HG02610 (cell line): ENCODE measurements around the gene UACA.

ENCODE experiments used
- ATAC-seq: cut with Tn5 transposase; IDR thresholded peaks from one replicate; pipeline ENCODE4 v1.9.1; 2021; ENCODE audit warnings: mild to moderate bottlenecking, moderate library complexity; ENCODE audit not compliant: unreplicated experiment

UACA gene

GRCh38 chr15:70710714-70711113, 52.6 kb downstream of the UACA start:
- ATAC-seq: no peak

DNA sequence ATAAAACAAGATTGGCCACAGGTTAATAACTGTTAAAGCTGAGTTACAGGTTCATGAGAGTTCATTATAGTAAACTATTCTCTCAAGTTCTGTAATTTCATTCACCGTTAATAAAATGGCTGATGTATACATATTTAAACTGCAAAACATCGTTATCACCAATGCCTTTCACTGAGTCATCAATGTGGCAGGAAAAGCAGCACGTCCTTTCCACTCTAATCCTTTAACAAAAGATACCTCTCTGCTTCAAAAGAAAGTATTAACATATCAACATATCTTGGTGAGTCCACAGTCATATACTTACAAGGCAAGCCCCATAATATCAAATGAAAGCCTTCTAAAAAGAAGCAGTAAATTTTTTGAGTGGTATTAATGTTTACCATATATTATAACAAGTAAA, 54.5 kb downstream of the UACA start:
- no peak for ATAC-seq

DNA sequence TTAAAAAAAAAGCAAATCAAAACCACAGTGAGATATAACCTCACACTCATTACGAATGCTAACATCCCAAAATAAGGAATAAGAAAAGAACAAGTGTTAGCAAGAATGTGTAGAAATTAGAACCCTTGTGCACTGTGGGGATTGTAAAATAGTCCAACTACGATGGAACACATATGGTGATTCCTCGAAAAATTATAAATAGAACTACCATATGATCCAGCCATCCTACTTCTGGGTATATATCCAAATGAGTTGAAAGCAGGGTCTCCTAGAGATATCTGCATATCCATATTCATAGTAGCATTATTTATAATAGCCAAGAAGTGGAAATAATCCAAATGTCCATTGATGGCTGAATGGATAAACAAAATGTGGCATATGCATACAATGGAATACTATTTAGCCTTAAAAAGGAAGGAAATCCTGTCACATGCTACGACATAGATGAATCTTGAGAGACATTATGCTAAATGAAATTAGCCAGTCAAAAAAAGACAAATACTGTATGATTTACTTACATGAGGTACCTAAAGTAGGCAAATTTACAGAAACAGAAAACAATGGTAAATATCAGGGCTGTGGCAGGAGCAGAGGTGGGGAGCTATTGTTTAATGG, 55.6 kb downstream of the UACA start:
- no peak for ATAC-seq

DNA sequence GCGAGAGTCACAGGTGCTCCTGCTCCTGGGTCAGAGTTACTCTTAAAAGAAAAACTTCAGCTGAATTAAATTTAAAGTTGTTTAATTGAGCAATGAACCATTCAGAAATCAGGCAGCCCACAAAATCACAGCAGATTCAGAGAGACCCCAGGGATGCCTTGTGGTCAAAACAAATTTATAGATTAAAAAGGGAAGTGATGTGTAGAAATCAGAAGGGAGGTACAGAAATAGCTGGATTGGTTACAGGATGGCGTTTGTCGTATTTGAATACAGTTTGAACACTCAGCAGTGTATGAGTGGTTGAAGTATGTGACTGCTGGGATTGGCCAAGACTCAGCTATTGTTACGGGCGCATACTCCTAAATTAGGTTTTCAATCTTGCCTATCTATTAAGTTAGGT, 58.6 kb downstream of the UACA start:
- no peak for ATAC-seq

DNA sequence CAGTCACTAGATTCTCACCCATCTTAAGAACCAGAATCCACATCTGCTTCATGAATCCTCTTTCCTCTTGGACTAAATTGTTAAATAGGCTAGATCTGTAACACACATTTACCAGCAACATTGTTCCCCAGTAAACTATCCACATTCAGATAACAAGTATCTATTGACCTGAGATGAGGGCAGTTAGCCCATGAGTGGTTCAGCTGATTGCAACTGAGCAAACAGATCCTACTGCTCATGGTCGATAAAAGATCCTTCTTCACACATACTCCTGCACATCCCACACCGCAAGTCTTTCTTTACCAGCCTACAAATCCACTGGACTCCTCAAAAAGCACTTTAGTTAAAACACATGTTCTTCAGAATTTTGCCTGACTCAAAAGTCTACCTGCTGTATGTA, 59.2 kb downstream of the UACA start:
- no peak for ATAC-seq

DNA sequence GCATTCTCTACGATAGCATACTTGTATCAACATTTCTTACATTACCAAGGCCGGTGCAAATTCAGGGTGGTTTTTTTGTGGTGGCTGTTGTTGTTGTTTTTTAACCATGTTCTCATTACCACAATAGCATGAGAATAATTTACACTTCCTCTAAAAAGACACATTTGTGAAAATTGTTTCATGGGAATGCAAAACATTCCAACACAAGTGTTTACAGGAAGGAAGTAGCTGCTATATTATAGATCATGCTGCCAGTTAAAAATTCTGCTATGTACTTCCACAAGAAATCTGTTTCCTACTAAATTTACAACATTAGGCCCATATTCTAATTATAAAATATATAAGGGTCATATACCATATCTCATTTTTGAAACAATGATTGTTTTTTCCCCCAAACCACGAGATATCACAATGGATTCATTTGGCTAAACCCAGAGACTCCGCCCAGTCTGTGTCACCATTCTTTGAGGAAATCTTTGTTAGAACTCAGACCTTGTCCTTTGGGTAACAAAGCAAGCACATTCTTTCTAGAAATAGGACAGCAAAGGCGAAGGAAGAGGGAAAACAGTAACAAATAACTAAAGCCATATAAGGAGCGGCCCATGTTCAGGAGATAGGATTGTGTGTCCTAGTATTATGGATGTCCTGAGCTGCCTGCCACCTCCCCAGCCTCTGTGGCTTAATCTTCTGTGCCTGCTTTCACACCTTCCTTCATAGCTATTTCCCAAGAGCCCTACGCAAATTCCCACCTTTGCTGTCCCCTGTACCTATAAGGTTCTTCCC, 60.1 kb downstream of the UACA start:
- ATAC-seq: no peak

GRCh38 chr15:70702584-70702983, 60.8 kb downstream of the UACA start:
- no peak for ATAC-seq

DNA sequence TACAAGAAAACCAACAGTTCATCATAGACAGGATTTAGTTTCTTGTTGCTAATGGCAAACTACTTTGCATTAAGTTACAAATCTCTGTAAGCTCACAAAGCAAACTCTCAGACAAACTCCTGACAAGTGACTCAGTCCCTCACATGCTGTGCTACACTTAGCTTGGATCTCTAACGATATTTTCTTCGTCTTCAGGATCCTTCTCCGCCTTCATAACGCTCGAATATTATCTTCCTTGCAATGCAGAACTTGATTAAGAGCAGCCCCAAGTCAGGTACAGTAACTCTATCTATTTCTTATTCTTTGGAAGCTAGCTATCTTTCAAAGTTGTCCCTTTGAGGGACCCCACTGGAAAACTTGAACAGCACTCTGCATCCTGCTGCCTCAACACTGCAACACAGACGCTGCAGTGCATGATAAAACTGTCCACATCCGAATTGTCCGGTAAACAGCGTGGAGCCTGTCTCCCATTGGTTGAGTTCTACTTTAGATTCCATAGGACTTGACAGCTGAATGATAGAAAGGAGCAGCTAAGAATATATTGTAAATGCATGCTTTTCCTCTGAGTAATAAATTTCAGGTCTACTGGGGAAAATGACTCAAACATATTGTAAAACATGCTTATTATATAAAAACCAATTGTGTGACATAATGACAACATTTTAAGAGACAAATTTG, 61.3 kb downstream of the UACA start:
- no peak for ATAC-seq

GRCh38 chr15:70701171-70701570, 62.2 kb downstream of the UACA start:
- no peak for ATAC-seq

- no peak for ATAC-seq
Observed at GRCh38 chr15:70699890-70700289, 63.5 kb downstream of the UACA start.

- no peak for ATAC-seq
Observed at GRCh38 chr15:70698836-70699390, 64.4 kb downstream of the UACA start.

DNA sequence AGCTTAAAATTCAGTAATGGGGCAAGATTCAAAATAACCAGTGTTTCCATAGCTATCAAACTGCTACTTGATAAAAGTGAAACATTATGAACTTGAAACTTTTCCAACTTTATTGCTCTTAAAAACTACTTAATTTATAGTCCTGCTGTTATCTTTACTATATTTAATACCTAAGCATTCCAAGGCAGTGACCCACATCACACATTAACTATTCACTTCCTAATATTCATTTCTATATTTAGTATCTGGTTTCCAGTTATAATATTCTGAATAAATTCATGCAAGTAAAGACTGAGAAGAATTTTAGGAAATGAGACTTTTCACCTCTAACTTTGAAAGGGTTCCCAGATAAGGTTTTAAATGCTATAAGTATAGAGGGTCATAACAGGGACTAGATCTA, 64.9 kb downstream of the UACA start:
- ATAC-seq: no peak

DNA sequence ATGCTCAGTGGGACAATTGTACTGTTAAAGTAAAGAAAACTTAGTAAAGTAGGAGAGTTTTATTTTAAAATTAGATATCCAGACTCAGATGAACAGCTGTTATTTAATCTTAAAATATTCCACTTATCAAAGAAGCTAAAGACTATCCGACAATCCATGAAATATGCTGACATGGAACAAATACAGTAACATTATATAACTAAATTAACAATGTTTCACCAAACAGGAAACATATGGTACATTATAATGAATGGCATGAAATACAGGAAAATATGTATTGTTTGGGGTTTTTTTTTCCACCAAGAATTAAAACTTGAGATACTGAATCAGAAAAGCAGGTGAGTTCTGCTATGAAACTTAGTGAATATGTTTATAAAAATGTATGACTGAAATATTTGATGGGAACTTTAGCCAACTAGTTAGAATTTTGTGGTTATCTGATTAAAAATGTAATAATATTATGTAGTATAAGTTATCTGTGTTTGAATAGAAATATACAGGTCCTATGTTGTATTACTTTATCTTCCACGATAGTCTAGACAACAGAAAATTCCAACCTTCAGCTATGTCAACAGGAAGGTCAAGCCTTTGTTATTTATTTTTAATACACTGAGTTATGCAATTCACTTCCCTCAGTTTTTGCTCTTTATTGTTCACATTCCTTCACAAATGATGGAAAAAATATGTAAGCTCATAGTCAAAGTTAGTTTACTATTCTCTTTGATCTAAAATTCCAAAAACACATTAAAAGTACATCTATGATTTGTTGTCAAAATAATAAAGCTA, 72.7 kb downstream of the UACA start:
- ATAC-seq: no peak

- no peak for ATAC-seq
Observed at GRCh38 chr15:70690021-70690420, 73.3 kb downstream of the UACA start.

GRCh38 chr15:70687482-70687881, 75.9 kb downstream of the UACA start:
- no peak for ATAC-seq

DNA sequence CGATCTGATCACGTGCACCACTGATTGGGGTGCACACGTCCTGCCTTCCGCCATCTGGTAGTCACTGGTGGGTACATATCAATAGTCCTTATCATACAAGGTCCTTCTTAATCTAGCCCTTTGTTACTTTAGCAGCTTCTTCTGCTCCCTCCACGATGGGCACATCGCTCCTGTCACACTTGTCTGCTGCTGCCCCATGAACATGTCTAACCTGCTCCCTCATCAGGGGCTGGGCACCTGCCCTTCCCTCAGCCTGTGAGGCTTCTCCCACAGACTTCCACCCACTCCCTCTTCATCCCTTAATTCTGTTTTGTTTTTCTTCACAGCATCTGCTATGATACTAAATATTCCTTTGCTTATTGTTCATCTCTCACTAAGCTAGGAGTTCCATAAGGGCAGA, 82.5 kb downstream of the UACA start:
- ATAC-seq: no peak

- ATAC-seq: no peak
Observed at GRCh38 chr15:70679919-70680231, 83.5 kb downstream of the UACA start.

GRCh38 chr15:70672081-70672480, 91.3 kb downstream of the UACA start:
- ATAC-seq: no peak

- ATAC-seq: no peak
Observed at GRCh38 chr15:70670680-70671079, 92.7 kb downstream of the UACA start.

DNA sequence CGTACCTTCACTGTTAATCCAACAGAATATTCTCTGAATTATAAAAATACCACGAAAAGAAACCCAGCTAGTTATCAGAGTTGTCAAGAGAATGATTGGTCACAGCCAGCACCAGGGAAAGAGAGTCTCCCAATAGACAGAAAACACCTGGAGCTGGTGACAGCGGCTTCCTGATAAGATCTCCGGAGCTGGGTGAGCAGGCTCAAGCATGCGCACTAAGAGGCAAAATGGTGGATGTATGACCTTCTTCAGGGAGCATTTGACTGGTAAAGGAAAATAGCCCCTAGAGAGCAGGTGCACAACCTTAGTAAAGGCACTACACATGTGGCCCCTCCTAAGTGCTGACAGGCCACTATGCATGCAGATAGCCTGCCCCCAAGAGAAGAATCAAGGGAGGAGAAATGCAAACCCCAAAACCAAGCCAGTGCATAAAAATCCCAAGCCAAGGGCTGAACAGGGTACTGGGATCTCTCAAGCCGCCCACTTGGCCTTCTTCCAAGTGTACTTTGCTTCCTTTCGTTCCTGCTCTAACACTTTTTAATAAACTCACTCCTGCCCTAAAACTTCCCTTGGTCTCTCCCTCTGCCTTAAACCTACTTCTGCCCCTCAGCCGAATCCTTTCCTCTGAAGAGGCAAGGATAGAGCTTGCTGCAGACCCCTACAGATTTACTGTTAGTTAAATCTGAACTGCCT, 93.2 kb downstream of the UACA start:
- ATAC-seq: no peak
